WTC11 (cell line): ENCODE measurements around the gene KIF3C. TPM values are rescaled to one million over a fixed set of nuclear protein-coding genes. Genes with fewer than 3 reads are reported as not detected.

Experiments
- ATAC-seq: fragments of 200-7000 bp; cut with Tn5 transposase; 2 replicates; pipeline ENCODE4 v1.10.0; 2021; ENCODE audit warnings: mild to moderate bottlenecking, moderate library complexity
- CTCF ChIA-PET: fragments of 300-600 bp; sonication (Branson Sonifier 250); formaldehyde crosslinking; loops from one replicate; lab custom pipeline; 2021; ENCODE audit warnings: antibody characterized with exemption; lab: Charles Lee
- POLR2A ChIA-PET: fragments of 350-600 bp; sonication (Branson Sonifier 250); formaldehyde crosslinking; loops from one replicate; lab custom pipeline; 2021; ENCODE audit warnings: antibody characterized with exemption; lab: Charles Lee
- DNase-seq: peaks from one replicate; pipeline ENCODE4 v3.0.0; 2021; ENCODE audit warnings: low spot score
- H3K27ac Mint-ChIP-seq: 2 replicates; pipeline ENCODE4 v1.8.0; 2021; ENCODE audit warnings: mixed read lengths
- H3K27me3 Mint-ChIP-seq: 2 replicates; pipeline ENCODE4 v1.8.0; 2021; ENCODE audit warnings: low read depth, mild to moderate bottlenecking, moderate library complexity, mixed read lengths
- H3K36me3 Mint-ChIP-seq: 2 replicates; pipeline ENCODE4 v1.8.0; 2021; ENCODE audit warnings: mixed read lengths
- H3K4me1 Mint-ChIP-seq: 2 replicates; pipeline ENCODE4 v1.8.0; 2022; ENCODE audit warnings: mixed read lengths
- H3K4me3 Mint-ChIP-seq: 2 replicates; pipeline ENCODE4 v1.8.0; 2021; ENCODE audit warnings: mild to moderate bottlenecking, moderate library complexity, mixed read lengths
- H3K9me3 Mint-ChIP-seq: 2 replicates; pipeline ENCODE4 v1.8.0; 2021; ENCODE audit warnings: mixed read lengths
- AR ChIP-seq: fragments of 250-450 bp; sonication (Bioruptor Pico); IDR thresholded peaks from 2 replicates; pipeline ENCODE4 v1.9.0; 2021; ENCODE audit warnings: mild to moderate bottlenecking
- E2F1 ChIP-seq: sonication (generic); formaldehyde crosslinking; IDR thresholded peaks from 2 replicates; pipeline ENCODE4 v1.8.0; 2022; ENCODE audit warnings: mild to moderate bottlenecking, missing genetic modification reagents
- EMX1 ChIP-seq: fragments of 250-450 bp; sonication (Bioruptor Pico); IDR thresholded peaks from 2 replicates; pipeline ENCODE4 v1.8.0; 2021; ENCODE audit warnings: mild to moderate bottlenecking
- ESRRA ChIP-seq: sonication (generic); formaldehyde crosslinking; IDR thresholded peaks from 2 replicates; pipeline ENCODE4 v1.8.1; 2022; ENCODE audit warnings: mild to moderate bottlenecking, missing genetic modification reagents, borderline replicate concordance
- FOXK1 ChIP-seq: sonication (generic); formaldehyde crosslinking; IDR thresholded peaks from 2 replicates; pipeline ENCODE4 v1.8.0; 2022; ENCODE audit warnings: mild to moderate bottlenecking, moderate library complexity, missing genetic modification reagents
- GRHL2 ChIP-seq: fragments of 250-450 bp; sonication (Bioruptor Pico); IDR thresholded peaks from 2 replicates; pipeline ENCODE4 v1.8.0; 2022; ENCODE audit warnings: mild to moderate bottlenecking, moderate library complexity; ENCODE audit not compliant: insufficient replicate concordance, severe bottlenecking
- HMGA2 ChIP-seq: fragments of 250-450 bp; sonication (Bioruptor Pico); IDR thresholded peaks from 2 replicates; pipeline ENCODE4 v1.4.0; 2021; ENCODE audit warnings: mild to moderate bottlenecking, moderate library complexity
- JUN ChIP-seq: sonication (generic); formaldehyde crosslinking; IDR thresholded peaks from 2 replicates; pipeline ENCODE4 v1.8.0; 2023; ENCODE audit warnings: mild to moderate bottlenecking, missing genetic modification reagents
- KAT7 ChIP-seq: sonication (generic); formaldehyde crosslinking; IDR thresholded peaks from 2 replicates; pipeline ENCODE4 v1.8.1; 2023; ENCODE audit warnings: missing genetic modification reagents, mild to moderate bottlenecking, borderline replicate concordance
- NR1H2 ChIP-seq: sonication (generic); formaldehyde crosslinking; IDR thresholded peaks from 2 replicates; pipeline ENCODE4 v1.9.0; 2021; ENCODE audit warnings: mild to moderate bottlenecking, moderate library complexity, missing genetic modification reagents
- RORB ChIP-seq: fragments of 250-450 bp; sonication (Bioruptor Pico); IDR thresholded peaks from 2 replicates; pipeline ENCODE4 v1.9.0; 2021; ENCODE audit warnings: mild to moderate bottlenecking
- SMAD3 ChIP-seq: sonication (generic); formaldehyde crosslinking; IDR thresholded peaks from 2 replicates; pipeline ENCODE4 v1.8.0; 2022; ENCODE audit warnings: missing genetic modification reagents, mild to moderate bottlenecking, borderline replicate concordance
- SOX15 ChIP-seq: fragments of 250-450 bp; sonication (Bioruptor Pico); IDR thresholded peaks from 2 replicates; pipeline ENCODE4 v1.9.0; 2021; ENCODE audit warnings: mild to moderate bottlenecking
- SP1 ChIP-seq: sonication (generic); formaldehyde crosslinking; conservative IDR thresholded peaks from 2 replicates; pipeline ENCODE4 v1.8.1; 2022; ENCODE audit warnings: missing genetic modification reagents
- TCF7 ChIP-seq: sonication (generic); formaldehyde crosslinking; IDR thresholded peaks from 2 replicates; pipeline ENCODE4 v1.8.0; 2022; ENCODE audit warnings: mild to moderate bottlenecking, low read depth, missing genetic modification reagents, moderate library complexity
- USF2 ChIP-seq: sonication (generic); formaldehyde crosslinking; IDR thresholded peaks from 2 replicates; pipeline ENCODE4 v1.8.1; 2023; ENCODE audit warnings: mild to moderate bottlenecking, missing genetic modification reagents, moderate library complexity
- ZNF281 ChIP-seq: sonication (generic); formaldehyde crosslinking; IDR thresholded peaks from 2 replicates; pipeline ENCODE4 v1.8.0; 2023; ENCODE audit warnings: mild to moderate bottlenecking, missing genetic modification reagents
- ZNF416 ChIP-seq: fragments of 250-450 bp; sonication (Bioruptor Pico); IDR thresholded peaks from 2 replicates; pipeline ENCODE4 v1.9.0; 2021; ENCODE audit warnings: mild to moderate bottlenecking, inconsistent platforms
- total RNA-seq: library from RNA; stranded (reverse); gene quantifications from 3 replicates; pipeline ENCODE4 v1.2.3, GENCODE V29; 2021
- TF ChIP-seq, protein P1 (sequence below): fragments of 250-450 bp; sonication (Bioruptor Pico); IDR thresholded peaks from 2 replicates; pipeline ENCODE4 v1.8.0; 2021; ENCODE audit warnings: mild to moderate bottlenecking
- TF ChIP-seq, protein P2 (sequence below): sonication (generic); formaldehyde crosslinking; IDR thresholded peaks from 2 replicates; pipeline ENCODE4 v1.8.1; 2023; ENCODE audit warnings: mild to moderate bottlenecking, missing genetic modification reagents
- TF ChIP-seq, protein P3 (sequence below): sonication (generic); formaldehyde crosslinking; IDR thresholded peaks from 2 replicates; pipeline ENCODE4 v1.8.1; 2023; ENCODE audit warnings: mild to moderate bottlenecking, missing genetic modification reagents

Gene KIF3C
- total RNA-seq, 1 experiment from 2014 or later: 48.1 TPM

DNA sequence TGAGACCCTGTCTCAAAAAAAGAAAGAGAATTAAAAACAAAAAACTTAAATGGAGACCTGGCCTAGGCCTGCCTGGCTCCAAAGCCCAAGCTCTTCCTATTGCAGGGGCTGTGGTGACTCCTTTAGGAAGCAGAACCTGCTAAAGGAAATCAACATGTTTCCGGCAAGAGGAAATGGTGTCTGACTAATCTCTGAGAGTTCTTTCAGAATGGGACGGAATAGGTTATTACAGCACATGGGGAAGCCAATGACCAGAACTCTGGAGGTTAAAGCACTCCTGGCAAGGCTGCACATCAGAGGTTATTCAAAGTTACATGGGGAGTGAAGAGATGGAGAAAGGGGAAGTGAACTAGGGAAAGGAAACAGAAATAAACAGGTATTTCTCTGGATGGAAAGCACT, 21.4 kb downstream of the KIF3C start:
- TF ChIP-seq SP1 (no peak), USF2 (CRISPR knock-in tag) (no peak), FOXK1 (no peak), JUN (CRISPR knock-in tag) (no peak), KAT7 (no peak), TCF7 (CRISPR knock-in tag) (no peak), EMX1 (CRISPR knock-in tag) (no peak), GRHL2 (CRISPR knock-in tag) (no peak), NR1H2 (CRISPR knock-in tag) (no peak), E2F1 (CRISPR knock-in tag) (no peak), SOX15 (CRISPR knock-in tag) (no peak), ZNF281 (CRISPR knock-in tag) (no peak), ZNF416 (CRISPR knock-in tag) (no peak)
- TF ChIP-seq, protein P1, sequence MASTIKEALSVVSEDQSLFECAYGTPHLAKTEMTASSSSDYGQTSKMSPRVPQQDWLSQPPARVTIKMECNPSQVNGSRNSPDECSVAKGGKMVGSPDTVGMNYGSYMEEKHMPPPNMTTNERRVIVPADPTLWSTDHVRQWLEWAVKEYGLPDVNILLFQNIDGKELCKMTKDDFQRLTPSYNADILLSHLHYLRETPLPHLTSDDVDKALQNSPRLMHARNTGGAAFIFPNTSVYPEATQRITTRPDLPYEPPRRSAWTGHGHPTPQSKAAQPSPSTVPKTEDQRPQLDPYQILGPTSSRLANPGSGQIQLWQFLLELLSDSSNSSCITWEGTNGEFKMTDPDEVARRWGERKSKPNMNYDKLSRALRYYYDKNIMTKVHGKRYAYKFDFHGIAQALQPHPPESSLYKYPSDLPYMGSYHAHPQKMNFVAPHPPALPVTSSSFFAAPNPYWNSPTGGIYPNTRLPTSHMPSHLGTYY: no peak
- TF ChIP-seq, protein P2, sequence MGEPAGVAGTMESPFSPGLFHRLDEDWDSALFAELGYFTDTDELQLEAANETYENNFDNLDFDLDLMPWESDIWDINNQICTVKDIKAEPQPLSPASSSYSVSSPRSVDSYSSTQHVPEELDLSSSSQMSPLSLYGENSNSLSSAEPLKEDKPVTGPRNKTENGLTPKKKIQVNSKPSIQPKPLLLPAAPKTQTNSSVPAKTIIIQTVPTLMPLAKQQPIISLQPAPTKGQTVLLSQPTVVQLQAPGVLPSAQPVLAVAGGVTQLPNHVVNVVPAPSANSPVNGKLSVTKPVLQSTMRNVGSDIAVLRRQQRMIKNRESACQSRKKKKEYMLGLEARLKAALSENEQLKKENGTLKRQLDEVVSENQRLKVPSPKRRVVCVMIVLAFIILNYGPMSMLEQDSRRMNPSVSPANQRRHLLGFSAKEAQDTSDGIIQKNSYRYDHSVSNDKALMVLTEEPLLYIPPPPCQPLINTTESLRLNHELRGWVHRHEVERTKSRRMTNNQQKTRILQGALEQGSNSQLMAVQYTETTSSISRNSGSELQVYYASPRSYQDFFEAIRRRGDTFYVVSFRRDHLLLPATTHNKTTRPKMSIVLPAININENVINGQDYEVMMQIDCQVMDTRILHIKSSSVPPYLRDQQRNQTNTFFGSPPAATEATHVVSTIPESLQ (CRISPR knock-in tag): no peak
- Mint-ChIP-seq H3K36me3 (peaks cover 16% of the 10 kb centered on the region), H3K27ac (peak overlapping the region; percentile 81), H3K9me3 (no peaks in the 10 kb centered on the region), H3K4me3 (no peak overlapping the region), H3K4me1 (no peaks in the 10 kb centered on the region), H3K27me3 (no peaks in the 10 kb centered on the region)
- DNase-seq: no peak
- ChIA-PET POLR2A (no interaction called here), CTCF (interaction anchor here (1.0 to 1.6 kb wide), 4 partner anchors 10 to 184 kb away, joined by 4 read pairs; no protein-coding TSS in a partner anchor)
- ATAC-seq: no peak

- no peaks in the 10 kb centered on the region for H3K27me3 Mint-ChIP-seq
- DNase-seq (no peak), ATAC-seq (no peak)
- ChIA-PET CTCF (interaction anchor here (0.9 to 1.1 kb wide), 3 partner anchors 9 to 185 kb away, joined by 4 read pairs; no protein-coding TSS in a partner anchor), POLR2A (no interaction called here)
- no peaks in the 10 kb centered on the region for H3K9me3 Mint-ChIP-seq
- H3K4me1 Mint-ChIP-seq: no peaks in the 10 kb centered on the region
- peaks cover 14% of the 10 kb centered on the region for H3K36me3 Mint-ChIP-seq
- H3K27ac Mint-ChIP-seq: no peak overlapping the region
- no peak overlapping the region for H3K4me3 Mint-ChIP-seq
- TF ChIP-seq ESRRA (CRISPR knock-in tag): no peak
- no peak for TF ChIP-seq ZNF281 (CRISPR knock-in tag)
- TF ChIP-seq RORB (CRISPR knock-in tag): no peak
- TF ChIP-seq, protein P3, sequence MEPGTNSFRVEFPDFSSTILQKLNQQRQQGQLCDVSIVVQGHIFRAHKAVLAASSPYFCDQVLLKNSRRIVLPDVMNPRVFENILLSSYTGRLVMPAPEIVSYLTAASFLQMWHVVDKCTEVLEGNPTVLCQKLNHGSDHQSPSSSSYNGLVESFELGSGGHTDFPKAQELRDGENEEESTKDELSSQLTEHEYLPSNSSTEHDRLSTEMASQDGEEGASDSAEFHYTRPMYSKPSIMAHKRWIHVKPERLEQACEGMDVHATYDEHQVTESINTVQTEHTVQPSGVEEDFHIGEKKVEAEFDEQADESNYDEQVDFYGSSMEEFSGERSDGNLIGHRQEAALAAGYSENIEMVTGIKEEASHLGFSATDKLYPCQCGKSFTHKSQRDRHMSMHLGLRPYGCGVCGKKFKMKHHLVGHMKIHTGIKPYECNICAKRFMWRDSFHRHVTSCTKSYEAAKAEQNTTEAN (CRISPR knock-in tag): no peak
- no peak for TF ChIP-seq HMGA2
- no peak for TF ChIP-seq SOX15 (CRISPR knock-in tag)
- TF ChIP-seq FOXK1: no peak
- TF ChIP-seq AR (CRISPR knock-in tag): no peak
- TF ChIP-seq SMAD3: no peak
Observed at GRCh38 chr2:25960396-25960795, 21.9 kb downstream of the KIF3C start.
